Nephron progenitor cell (in vitro differentiated cells): ENCODE results near the gene PDE4B.
"Not testable (repeated sequence)": the region's sequence is repeated elsewhere in the genome, so short reads cannot be mapped to it uniquely, and the experiment has no call there.

ENCODE experiments used
- DNase-seq: peaks from one replicate; pipeline ENCODE4 v3.0.0; 2021
- H3K27ac Mint-ChIP-seq: 2 replicates; pipeline ENCODE4 v1.8.0; 2021; ENCODE audit warnings: mild to moderate bottlenecking, moderate library complexity, mixed read lengths
- H3K27me3 Mint-ChIP-seq: 2 replicates; pipeline ENCODE4 v1.8.0; 2021; ENCODE audit warnings: mild to moderate bottlenecking, low read depth, mixed read lengths; ENCODE audit not compliant: poor library complexity
- H3K36me3 Mint-ChIP-seq: 2 replicates; pipeline ENCODE4 v1.8.0; 2021; ENCODE audit warnings: low read depth, mixed read lengths
- H3K4me1 Mint-ChIP-seq: 2 replicates; pipeline ENCODE4 v1.8.0; 2021; ENCODE audit warnings: mixed read lengths
- H3K4me3 Mint-ChIP-seq: 2 replicates; pipeline ENCODE4 v1.8.0; 2021; ENCODE audit warnings: mild to moderate bottlenecking, moderate library complexity, mixed read lengths
- H3K9me3 Mint-ChIP-seq: 2 replicates; pipeline ENCODE4 v1.8.0; 2021; ENCODE audit warnings: mild to moderate bottlenecking, moderate library complexity, mixed read lengths
- TF ChIP-seq, protein P1 (sequence below): fragments of 200-600 bp; sonication (generic); IDR thresholded peaks from 2 replicates; pipeline ENCODE4 v1.5.0; 2021; ENCODE audit warnings: antibody characterized with exemption

The PDE4B gene

DNA sequence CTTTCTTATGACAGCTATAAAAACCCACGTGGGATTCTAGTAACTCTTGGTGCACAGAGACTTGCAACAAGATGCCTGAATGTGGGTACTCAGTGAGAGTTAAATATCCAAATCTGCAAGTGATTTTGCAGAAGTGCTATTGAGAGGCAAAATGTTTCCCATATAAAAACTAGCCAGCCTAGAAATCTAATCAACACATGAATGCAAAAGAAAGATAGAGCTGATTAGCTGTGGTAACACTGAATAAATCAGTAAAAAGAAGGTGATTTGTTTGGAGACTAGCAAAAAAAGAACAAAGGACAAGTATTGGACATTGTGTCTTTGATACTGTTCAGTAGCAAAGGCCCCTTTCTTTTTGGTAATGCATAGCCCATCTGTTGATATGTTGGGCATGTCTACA is 527.5 kb downstream of the PDE4B start:
- Mint-ChIP-seq H3K4me3 (no peak overlapping the region), H3K27ac (peak overlapping the region; percentile 6), H3K9me3 (peaks cover 5% of the 10 kb centered on the region), H3K36me3 (no peaks in the 10 kb centered on the region), H3K4me1 (peaks cover 11% of the 10 kb centered on the region), H3K27me3 (no peaks in the 10 kb centered on the region)
- TF ChIP-seq, protein P1, sequence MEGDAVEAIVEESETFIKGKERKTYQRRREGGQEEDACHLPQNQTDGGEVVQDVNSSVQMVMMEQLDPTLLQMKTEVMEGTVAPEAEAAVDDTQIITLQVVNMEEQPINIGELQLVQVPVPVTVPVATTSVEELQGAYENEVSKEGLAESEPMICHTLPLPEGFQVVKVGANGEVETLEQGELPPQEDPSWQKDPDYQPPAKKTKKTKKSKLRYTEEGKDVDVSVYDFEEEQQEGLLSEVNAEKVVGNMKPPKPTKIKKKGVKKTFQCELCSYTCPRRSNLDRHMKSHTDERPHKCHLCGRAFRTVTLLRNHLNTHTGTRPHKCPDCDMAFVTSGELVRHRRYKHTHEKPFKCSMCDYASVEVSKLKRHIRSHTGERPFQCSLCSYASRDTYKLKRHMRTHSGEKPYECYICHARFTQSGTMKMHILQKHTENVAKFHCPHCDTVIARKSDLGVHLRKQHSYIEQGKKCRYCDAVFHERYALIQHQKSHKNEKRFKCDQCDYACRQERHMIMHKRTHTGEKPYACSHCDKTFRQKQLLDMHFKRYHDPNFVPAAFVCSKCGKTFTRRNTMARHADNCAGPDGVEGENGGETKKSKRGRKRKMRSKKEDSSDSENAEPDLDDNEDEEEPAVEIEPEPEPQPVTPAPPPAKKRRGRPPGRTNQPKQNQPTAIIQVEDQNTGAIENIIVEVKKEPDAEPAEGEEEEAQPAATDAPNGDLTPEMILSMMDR: no peak
- DNase-seq: no peak

- not testable (repeated sequence) for H3K36me3 Mint-ChIP-seq, H3K27me3 Mint-ChIP-seq, H3K9me3 Mint-ChIP-seq, DNase-seq, H3K27ac Mint-ChIP-seq, H3K4me3 Mint-ChIP-seq, H3K4me1 Mint-ChIP-seq
These were observed 529.8 kb downstream of the PDE4B start for GRCh38 chr1:66322462-66322861.

GRCh38 chr1:66323958-66324625 is 531.4 kb downstream of the PDE4B start:
- TF ChIP-seq, protein P1: no peak
- DNase-seq: no peak
- H3K9me3 Mint-ChIP-seq: peaks cover 5% of the 10 kb centered on the region

GRCh38 chr1:66325594-66326380 is 533.1 kb downstream of the PDE4B start:
- TF ChIP-seq, protein P1: no peak
- Mint-ChIP-seq H3K4me1 (peaks cover 6% of the 10 kb centered on the region), H3K4me3 (no peak overlapping the region), H3K27me3 (no peaks in the 10 kb centered on the region), H3K27ac (no peak overlapping the region), H3K9me3 (peaks cover 5% of the 10 kb centered on the region), H3K36me3 (no peaks in the 10 kb centered on the region)
- no peak for DNase-seq

More at GRCh38 chr1:66323958-66324625, 531.4 kb downstream of the PDE4B start:
- Mint-ChIP-seq H3K27ac (no peak overlapping the region), H3K27me3 (no peaks in the 10 kb centered on the region), H3K4me3 (no peak overlapping the region), H3K36me3 (no peaks in the 10 kb centered on the region), H3K4me1 (no peaks in the 10 kb centered on the region)

DNA sequence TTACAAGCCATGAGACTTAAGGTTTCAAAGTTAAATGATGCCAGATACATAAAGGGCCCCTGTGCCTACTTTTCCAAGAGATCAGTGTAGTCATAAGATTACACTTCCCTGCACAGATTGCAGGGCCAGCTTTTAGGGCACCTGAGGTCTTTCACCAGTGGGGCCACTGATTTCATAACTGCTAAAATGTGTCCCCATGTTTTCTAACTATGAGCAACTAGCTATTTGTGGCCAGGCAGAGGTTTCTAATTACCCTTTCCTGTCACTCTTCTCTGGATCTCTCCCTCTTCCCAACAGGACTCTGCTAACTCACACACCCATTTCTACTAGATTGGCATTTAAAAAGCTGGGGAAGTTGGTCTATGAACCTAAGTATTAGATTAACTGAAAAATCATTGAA is 534.2 kb downstream of the PDE4B start:
- Mint-ChIP-seq H3K27me3 (no peaks in the 10 kb centered on the region), H3K36me3 (no peaks in the 10 kb centered on the region), H3K4me1 (peaks cover 10% of the 10 kb centered on the region), H3K27ac (no peak overlapping the region), H3K9me3 (peaks cover 5% of the 10 kb centered on the region), H3K4me3 (no peak overlapping the region)
- TF ChIP-seq, protein P1: no peak
- no peak for DNase-seq

GRCh38 chr1:66327588-66327987 is 534.9 kb downstream of the PDE4B start:
- no peaks in the 10 kb centered on the region for H3K27me3 Mint-ChIP-seq
- peaks cover 18% of the 10 kb centered on the region for H3K4me1 Mint-ChIP-seq
- H3K4me3 Mint-ChIP-seq: no peak overlapping the region
- TF ChIP-seq, protein P1: no peak
- H3K9me3 Mint-ChIP-seq: no peaks in the 10 kb centered on the region
- no peaks in the 10 kb centered on the region for H3K36me3 Mint-ChIP-seq
- H3K27ac Mint-ChIP-seq: no peak overlapping the region
- no peak for DNase-seq
